ENCODE data around the gene CCDC3. TPM values are rescaled to one million over a fixed set of nuclear protein-coding genes. Genes with fewer than 3 reads are reported as not detected.

Gene CCDC3
- total RNA-seq, 6 experiments from 2014 or later = 0.05 to 0.09 (median 0.07) TPM; not detected in 2

DNA sequence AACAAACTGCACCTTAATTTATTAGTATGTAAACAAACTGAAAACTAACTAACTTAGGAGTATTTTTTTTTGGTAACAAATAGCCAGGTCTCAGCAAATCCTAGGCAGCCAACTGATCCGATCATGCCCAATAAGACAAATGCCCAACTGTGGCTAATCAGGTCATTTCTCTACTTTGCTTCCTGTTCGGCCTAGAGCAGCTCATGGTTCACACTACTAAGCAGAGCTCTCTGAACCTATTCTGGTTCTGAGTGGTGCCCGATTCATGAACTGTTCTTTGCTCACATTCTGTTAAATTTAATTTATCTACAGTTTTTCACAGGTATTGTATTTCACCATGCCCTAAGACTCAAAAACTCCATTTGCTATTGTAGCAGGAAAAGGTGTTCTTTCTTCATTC lies 55.1 kb downstream of the CCDC3 start:
- no peak for DNase-seq
- Mint-ChIP-seq H3K36me3 (ENCODE audit: low read depth) (no peaks in the 10 kb centered on the region), H3K4me1 (ENCODE audit: low read depth) (no peaks in the 10 kb centered on the region), H3K9me3 (peaks cover 16% of the 10 kb centered on the region), H3K4me3 (no peak overlapping the region), H3K27me3 (ENCODE audit: insufficient read depth) (no peaks in the 10 kb centered on the region; the same call in 1 of the 2 replicates), H3K27ac (no peak overlapping the region)
- TF ChIP-seq, protein P1, sequence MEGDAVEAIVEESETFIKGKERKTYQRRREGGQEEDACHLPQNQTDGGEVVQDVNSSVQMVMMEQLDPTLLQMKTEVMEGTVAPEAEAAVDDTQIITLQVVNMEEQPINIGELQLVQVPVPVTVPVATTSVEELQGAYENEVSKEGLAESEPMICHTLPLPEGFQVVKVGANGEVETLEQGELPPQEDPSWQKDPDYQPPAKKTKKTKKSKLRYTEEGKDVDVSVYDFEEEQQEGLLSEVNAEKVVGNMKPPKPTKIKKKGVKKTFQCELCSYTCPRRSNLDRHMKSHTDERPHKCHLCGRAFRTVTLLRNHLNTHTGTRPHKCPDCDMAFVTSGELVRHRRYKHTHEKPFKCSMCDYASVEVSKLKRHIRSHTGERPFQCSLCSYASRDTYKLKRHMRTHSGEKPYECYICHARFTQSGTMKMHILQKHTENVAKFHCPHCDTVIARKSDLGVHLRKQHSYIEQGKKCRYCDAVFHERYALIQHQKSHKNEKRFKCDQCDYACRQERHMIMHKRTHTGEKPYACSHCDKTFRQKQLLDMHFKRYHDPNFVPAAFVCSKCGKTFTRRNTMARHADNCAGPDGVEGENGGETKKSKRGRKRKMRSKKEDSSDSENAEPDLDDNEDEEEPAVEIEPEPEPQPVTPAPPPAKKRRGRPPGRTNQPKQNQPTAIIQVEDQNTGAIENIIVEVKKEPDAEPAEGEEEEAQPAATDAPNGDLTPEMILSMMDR (IDR thresholded peaks at IDR 0.05) = no peak

DNA sequence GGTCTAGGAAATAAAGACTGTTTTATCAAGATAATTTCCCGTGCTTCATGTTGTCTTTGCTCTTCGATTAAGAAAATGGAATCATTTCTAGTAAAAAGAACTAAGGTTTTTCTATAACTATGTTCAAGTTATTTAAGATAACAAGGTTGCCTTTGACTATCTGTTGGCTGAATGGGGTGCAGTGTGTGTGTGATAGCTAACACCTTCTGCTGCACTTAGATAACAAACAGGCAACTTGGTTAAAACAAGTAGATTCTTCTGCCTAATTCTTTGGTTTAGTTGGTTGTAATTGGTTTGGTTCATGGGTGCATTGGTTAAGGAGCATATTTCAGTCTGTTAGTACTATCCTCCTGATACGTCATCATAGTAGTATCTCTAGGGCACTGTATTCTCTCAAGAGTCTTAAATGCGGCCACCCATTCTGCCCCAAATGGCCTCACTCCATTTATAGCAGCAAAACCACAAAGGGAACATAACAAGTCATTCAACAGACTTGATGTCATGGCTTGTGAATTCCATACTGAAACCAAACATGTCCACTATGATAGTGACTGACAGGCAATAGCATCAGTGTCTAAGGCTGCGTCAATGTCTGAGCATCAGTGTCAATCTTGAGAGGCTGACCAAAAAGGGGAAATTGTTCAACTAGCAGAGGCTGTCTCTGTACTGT lies 55.7 kb downstream of the CCDC3 start:
- H3K9me3 Mint-ChIP-seq = peaks cover 16% of the 10 kb centered on the region
- no peaks in the 10 kb centered on the region; the same call in 1 of the 2 replicates for H3K27me3 Mint-ChIP-seq (ENCODE audit: insufficient read depth)
- no peak overlapping the region for H3K27ac Mint-ChIP-seq
- no peak for DNase-seq
- H3K36me3 Mint-ChIP-seq (ENCODE audit: low read depth) = no peaks in the 10 kb centered on the region
- no peaks in the 10 kb centered on the region for H3K4me1 Mint-ChIP-seq (ENCODE audit: low read depth)
- TF ChIP-seq, protein P1 (IDR thresholded peaks at IDR 0.05) = no peak
- no peak overlapping the region for H3K4me3 Mint-ChIP-seq

DNA sequence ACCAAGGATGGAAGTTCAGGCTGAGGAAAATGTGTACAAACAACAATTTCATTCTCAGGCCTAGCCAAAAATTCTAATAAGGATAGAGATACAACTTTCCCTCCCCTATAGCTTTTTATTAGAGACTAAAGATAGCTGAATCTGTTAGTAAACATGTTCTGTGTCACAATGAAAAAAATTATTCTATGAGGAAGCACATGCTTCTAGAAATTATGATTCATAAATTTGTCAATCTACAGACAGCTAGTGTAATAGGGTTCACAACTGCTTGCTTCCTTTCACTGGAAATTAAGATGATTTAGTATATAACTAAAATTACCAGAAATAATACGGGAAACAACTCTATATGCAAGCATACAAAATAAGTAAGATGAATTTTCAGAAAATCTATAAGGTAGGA lies 56.6 kb downstream of the CCDC3 start:
- peaks cover 11% of the 10 kb centered on the region for H3K9me3 Mint-ChIP-seq
- no peak overlapping the region for H3K27ac Mint-ChIP-seq
- H3K27me3 Mint-ChIP-seq (ENCODE audit: insufficient read depth) = no peaks in the 10 kb centered on the region
- no peak overlapping the region for H3K4me3 Mint-ChIP-seq
- TF ChIP-seq, protein P1 (IDR thresholded peaks at IDR 0.05) = no peak
- no peaks in the 10 kb centered on the region for H3K4me1 Mint-ChIP-seq (ENCODE audit: low read depth)
- H3K36me3 Mint-ChIP-seq (ENCODE audit: low read depth) = no peaks in the 10 kb centered on the region
- DNase-seq = no peak

DNA sequence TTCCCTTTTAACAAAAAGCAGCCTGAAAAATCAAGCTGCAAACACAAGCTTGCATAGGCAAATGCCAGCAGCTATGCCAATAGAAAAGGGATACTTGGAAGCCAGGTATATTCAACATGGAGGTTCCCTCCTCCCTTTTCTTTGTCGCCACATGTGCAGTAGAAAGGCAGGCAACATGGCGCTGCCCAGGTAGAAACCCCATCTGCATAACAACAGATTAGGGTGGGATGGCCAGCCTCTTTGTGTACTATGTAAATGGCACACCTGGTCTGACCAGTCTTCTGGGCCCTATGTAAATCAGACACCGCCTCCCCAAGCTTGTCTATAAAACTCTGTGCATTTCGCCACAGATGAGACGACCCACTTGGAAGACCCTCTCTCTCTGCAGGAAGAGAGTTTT lies 58.1 kb downstream of the CCDC3 start:
- TF ChIP-seq, protein P1 (IDR thresholded peaks at IDR 0.05) = no peak
- H3K4me1 Mint-ChIP-seq (ENCODE audit: low read depth) = no peaks in the 10 kb centered on the region
- no peak overlapping the region for H3K27ac Mint-ChIP-seq
- H3K36me3 Mint-ChIP-seq (ENCODE audit: low read depth) = no peaks in the 10 kb centered on the region
- H3K4me3 Mint-ChIP-seq = no peak overlapping the region
- peaks cover 15% of the 10 kb centered on the region for H3K9me3 Mint-ChIP-seq
- H3K27me3 Mint-ChIP-seq (ENCODE audit: insufficient read depth) = no peaks in the 10 kb centered on the region
- no peak for DNase-seq

DNA sequence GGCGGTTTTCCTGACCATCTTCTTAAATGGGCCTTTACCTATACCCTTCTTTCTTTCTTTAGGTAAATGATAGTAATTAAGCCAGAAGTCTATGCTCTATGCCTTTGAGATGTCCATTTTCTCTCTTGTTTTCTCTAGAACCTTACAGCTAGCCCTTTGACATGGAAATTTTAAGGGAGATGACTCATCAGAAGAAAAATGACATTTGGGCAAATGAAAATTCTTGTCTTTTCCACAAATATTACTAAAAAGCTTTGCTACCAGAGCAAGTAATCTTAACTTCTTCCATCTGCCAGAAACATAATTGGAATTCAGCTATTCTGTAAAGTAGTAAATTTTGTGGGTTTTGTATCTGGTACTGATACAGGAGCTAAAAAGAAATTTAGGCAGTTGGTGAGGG lies 59.5 kb downstream of the CCDC3 start:
- Mint-ChIP-seq H3K27me3 (ENCODE audit: insufficient read depth) (no peaks in the 10 kb centered on the region), H3K4me3 (no peak overlapping the region), H3K27ac (no peak overlapping the region), H3K36me3 (ENCODE audit: low read depth) (no peaks in the 10 kb centered on the region), H3K9me3 (peaks cover 9% of the 10 kb centered on the region), H3K4me1 (ENCODE audit: low read depth) (no peaks in the 10 kb centered on the region)
- TF ChIP-seq, protein P1 (IDR thresholded peaks at IDR 0.05) = no peak
- DNase-seq = no peak
